CD8-positive, alpha-beta memory T cell (primary cell): ENCODE results near the gene FHDC1. TPM values are rescaled to one million over a fixed set of nuclear protein-coding genes. Genes with fewer than 3 reads are reported as not detected.

ENCODE experiments used
- CTCF ChIA-PET: fragments of 350-600 bp; sonication (Branson Sonifier 250); formaldehyde crosslinking; loops from one replicate; lab custom pipeline; 2021; ENCODE audit warnings: antibody characterized with exemption; lab: Charles Lee
- POLR2A ChIA-PET: fragments of 350-600 bp; sonication (Branson Sonifier 250); formaldehyde crosslinking; loops from one replicate; lab custom pipeline; 2021; ENCODE audit warnings: antibody characterized with exemption; lab: Charles Lee
- DNase-seq, 5 donors: peaks; one replicate each; pipeline versions ENCODE4 v3.0.0 to v3.0.0-alpha.2; 2020 to 2022; ENCODE audit warnings: mixed read lengths in 1 of 5
- H3K27ac ChIP-seq: one replicate; pipeline ENCODE4 v1.7.0; 2013; ENCODE audit warnings: low read depth, mild to moderate bottlenecking, low read length, moderate library complexity
- H3K27me3 ChIP-seq: 2 replicates; pipeline ENCODE4 v1.7.0; 2013; ENCODE audit warnings: low read length, mild to moderate bottlenecking; ENCODE audit not compliant: insufficient read depth, poor library complexity, severe bottlenecking
- H3K36me3 ChIP-seq: 2 replicates; pipeline ENCODE4 v1.7.0; 2013; ENCODE audit warnings: mild to moderate bottlenecking, low read length, moderate library complexity; ENCODE audit not compliant: insufficient read depth
- H3K4me1 ChIP-seq: 2 replicates; pipeline ENCODE4 v1.7.0; 2013; ENCODE audit warnings: mild to moderate bottlenecking, low read length, moderate library complexity; ENCODE audit not compliant: insufficient read depth
- H3K4me3 ChIP-seq: 2 replicates; pipeline ENCODE4 v1.7.0; 2013; ENCODE audit warnings: mild to moderate bottlenecking, low read length
- H3K9me3 ChIP-seq: 2 replicates; pipeline ENCODE4 v1.7.0; 2013; ENCODE audit warnings: mild to moderate bottlenecking, low read length
- H3K27ac Mint-ChIP-seq, 8 donors: one replicate each; pipeline ENCODE4 v1.8.0; 2020 to 2021; ENCODE audit warnings: mixed read lengths in 8 of 8, mild to moderate bottlenecking in 6 of 8, inconsistent platforms in 3 of 8, moderate library complexity in 3 of 8
- H3K27me3 Mint-ChIP-seq, 2 donors: one replicate each; pipeline ENCODE4 v1.8.0; 2020 to 2021; ENCODE audit warnings: mixed read lengths in 2 of 2, mild to moderate bottlenecking in 1 of 2, moderate library complexity in 1 of 2
- H3K36me3 Mint-ChIP-seq, 3 donors: one replicate each; pipeline ENCODE4 v1.8.0; 2020 to 2021; ENCODE audit warnings: mixed read lengths in 3 of 3, inconsistent platforms in 1 of 3, mild to moderate bottlenecking in 1 of 3
- H3K4me1 Mint-ChIP-seq, 3 donors: one replicate each; pipeline ENCODE4 v1.8.0; 2020 to 2021; ENCODE audit warnings: mixed read lengths in 3 of 3, inconsistent platforms in 1 of 3, mild to moderate bottlenecking in 1 of 3
- H3K4me3 Mint-ChIP-seq, 7 donors: one replicate each; pipeline ENCODE4 v1.8.0; 2020 to 2021; ENCODE audit warnings: mixed read lengths in 7 of 7, mild to moderate bottlenecking in 6 of 7, moderate library complexity in 4 of 7, inconsistent platforms in 2 of 7
- H3K9me3 Mint-ChIP-seq, 5 donors: one replicate each; pipeline ENCODE4 v1.8.0; 2020 to 2022; ENCODE audit warnings: mixed read lengths in 5 of 5, mild to moderate bottlenecking in 3 of 5, moderate library complexity in 2 of 5, inconsistent platforms in 1 of 5
- polyA plus RNA-seq: library from polyadenylated mRNA; unstranded; fragments of 300-500 nt; fragmentation: Illumina TruSeq; gene quantifications from one replicate; pipeline ENCODE4 v1.2.3, GENCODE V29; 2021
- total RNA-seq, 2 experiments: library from RNA; stranded (reverse); gene quantifications; one replicate each; pipeline ENCODE4 v1.2.3, GENCODE V29; 2021

The FHDC1 gene
- total and polyA plus RNA-seq, 3 experiments from 2014 or later = 0.04 TPM; not detected in 1

DNA sequence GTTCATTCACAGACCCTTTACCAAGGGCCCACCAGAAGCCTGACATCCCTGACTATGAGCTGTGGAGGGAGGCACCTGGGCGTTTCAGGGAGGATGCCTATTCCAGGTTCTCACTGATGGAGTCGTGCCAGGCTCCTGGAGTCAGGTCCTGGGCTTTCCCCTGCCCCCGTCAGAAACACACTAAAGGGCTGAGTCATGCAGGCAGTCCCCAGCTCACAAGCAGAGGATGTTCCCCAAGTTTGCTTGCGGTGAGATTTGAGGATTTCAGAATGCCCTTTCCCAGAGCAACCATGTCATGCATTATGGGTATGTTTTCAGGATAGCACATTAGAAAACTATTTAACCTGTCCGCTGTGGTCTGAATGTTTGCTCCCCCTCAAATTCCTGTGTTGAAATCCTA lies 45.2 kb downstream of the FHDC1 start:
- ChIA-PET POLR2A (no interaction called here), CTCF (interaction anchor here (1.3 kb wide), 1 partner anchor 14 kb away, joined by 3 read pairs; no protein-coding TSS in a partner anchor)
- no peaks in the 10 kb centered on the region for H3K9me3 ChIP-seq
- H3K27me3 ChIP-seq = no peaks in the 10 kb centered on the region
- Mint-ChIP-seq H3K27me3 (peaks cover 5 to 7% of the 10 kb centered on the region in 2 donors), H3K27ac (no peak overlapping the region), H3K4me3 (no peak overlapping the region), H3K4me1 (no peaks in the 10 kb centered on the region), H3K36me3 (no peaks in the 10 kb centered on the region), H3K9me3 (peaks cover 0 to 2% (median 0%) of the 10 kb centered on the region in 5 donors)
- no peak for DNase-seq
- no peaks in the 10 kb centered on the region for H3K4me1 ChIP-seq
- no peak overlapping the region for H3K27ac ChIP-seq
- H3K4me3 ChIP-seq = no peak overlapping the region
- H3K36me3 ChIP-seq = no peaks in the 10 kb centered on the region

DNA sequence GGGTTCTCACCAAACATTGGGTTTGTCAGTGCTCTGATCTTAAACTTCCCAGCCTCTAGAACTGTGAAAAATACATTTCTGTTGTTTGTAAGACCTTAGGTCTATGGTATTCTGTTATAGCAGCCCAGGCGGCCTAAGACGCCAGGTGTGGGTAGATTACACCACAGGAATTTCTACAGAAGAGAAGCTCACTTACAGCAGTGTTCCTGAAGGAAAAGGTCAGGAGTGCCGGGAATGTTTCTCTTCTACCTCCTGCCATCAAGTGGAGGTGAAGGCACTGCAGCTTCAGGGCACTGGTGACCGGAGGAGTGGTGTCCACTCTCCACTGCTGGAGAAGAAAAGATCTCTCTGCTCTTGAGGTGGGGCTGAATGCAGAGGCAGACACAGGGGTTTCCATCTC lies 45.7 kb downstream of the FHDC1 start:
- H3K4me1 Mint-ChIP-seq = no peaks in the 10 kb centered on the region
- H3K36me3 Mint-ChIP-seq = no peaks in the 10 kb centered on the region
- H3K27ac Mint-ChIP-seq = no peak overlapping the region
- peaks cover 0 to 2% (median 0%) of the 10 kb centered on the region in 5 donors for H3K9me3 Mint-ChIP-seq
- DNase-seq = no peak
- no peak overlapping the region for H3K4me3 Mint-ChIP-seq
- peaks cover 6 to 7% of the 10 kb centered on the region in 2 donors for H3K27me3 Mint-ChIP-seq
- Histone ChIP-seq H3K4me1 (no peaks in the 10 kb centered on the region), H3K27ac (no peak overlapping the region), H3K27me3 (no peaks in the 10 kb centered on the region), H3K4me3 (no peak overlapping the region), H3K9me3 (no peaks in the 10 kb centered on the region), H3K36me3 (no peaks in the 10 kb centered on the region)
- CTCF ChIA-PET = no interaction called here
- POLR2A ChIA-PET = no interaction called here

DNA sequence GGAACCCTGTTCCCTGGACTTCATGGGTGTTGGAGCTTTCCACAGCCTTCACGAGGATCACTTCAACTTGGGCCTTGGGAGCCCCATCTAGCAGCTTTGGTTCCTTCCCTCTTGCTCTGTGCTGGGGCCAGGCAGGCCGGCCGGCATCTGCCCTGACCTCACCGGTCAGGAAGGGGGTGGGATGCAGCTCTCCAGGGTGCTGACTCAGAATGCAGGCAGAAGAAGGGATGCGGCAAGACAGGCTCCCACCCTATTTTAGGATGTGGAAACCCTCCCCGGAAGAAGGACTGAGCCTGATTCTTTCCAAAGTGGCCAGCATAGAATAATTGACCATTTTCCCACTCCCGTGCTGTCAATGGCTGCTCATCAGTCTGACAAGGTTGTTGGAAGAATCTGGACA lies 47.1 kb downstream of the FHDC1 start:
- H3K27ac Mint-ChIP-seq = no peak overlapping the region
- DNase-seq = no peak
- Histone ChIP-seq H3K9me3 (no peaks in the 10 kb centered on the region), H3K4me3 (no peak overlapping the region), H3K36me3 (no peaks in the 10 kb centered on the region), H3K4me1 (no peaks in the 10 kb centered on the region), H3K27me3 (no peaks in the 10 kb centered on the region), H3K27ac (no peak overlapping the region)
- no peaks in the 10 kb centered on the region for H3K36me3 Mint-ChIP-seq
- no peak overlapping the region for H3K4me3 Mint-ChIP-seq
- peaks cover 7 to 8% of the 10 kb centered on the region in 2 donors for H3K27me3 Mint-ChIP-seq
- ChIA-PET CTCF (interaction anchor here (0.9 to 1.1 kb wide), 2 partner anchors 11 to 143 kb away, joined by 3 read pairs; no protein-coding TSS in a partner anchor), POLR2A (no interaction called here)
- peaks cover 0 to 2% (median 0%) of the 10 kb centered on the region in 5 donors for H3K9me3 Mint-ChIP-seq
- no peaks in the 10 kb centered on the region for H3K4me1 Mint-ChIP-seq

DNA sequence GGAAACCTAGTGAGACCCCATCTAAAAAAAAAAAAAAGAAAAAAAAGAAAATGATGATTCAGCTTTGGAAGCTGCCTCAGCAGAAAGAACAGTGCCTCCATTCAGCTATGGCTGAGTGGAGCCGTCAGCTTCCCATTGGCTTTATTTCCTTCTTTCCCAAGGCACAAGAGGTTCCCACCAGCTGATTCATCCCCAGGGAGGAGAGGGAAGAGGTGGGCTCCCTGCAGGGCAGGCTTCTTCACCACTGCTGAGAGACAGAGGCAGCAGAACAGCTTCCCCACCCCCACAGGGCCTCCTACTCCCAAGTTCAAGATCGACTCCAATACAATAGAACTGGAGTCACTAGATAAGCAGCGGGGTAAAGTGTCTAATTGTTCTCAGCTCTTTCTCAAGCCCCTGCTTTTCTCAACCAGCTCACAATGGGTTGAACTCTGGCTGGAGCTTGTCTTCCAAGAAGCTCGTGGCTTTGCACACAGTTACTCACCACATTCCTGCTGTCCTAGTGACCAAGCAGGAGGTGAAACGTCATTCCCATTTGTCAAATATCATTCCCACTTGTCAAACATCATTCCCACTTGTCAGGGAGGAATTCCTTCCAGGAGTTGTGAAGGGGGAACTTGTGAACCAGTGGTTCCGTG lies 47.8 kb downstream of the FHDC1 start:
- peaks cover 7 to 8% of the 10 kb centered on the region in 2 donors for H3K27me3 Mint-ChIP-seq
- H3K4me3 ChIP-seq = no peak overlapping the region
- ChIA-PET POLR2A (no interaction called here), CTCF (interaction anchor here (0.6 kb wide), 1 partner anchor 12 kb away, joined by 3 read pairs; no protein-coding TSS in a partner anchor)
- H3K36me3 Mint-ChIP-seq = no peaks in the 10 kb centered on the region
- peaks cover 0 to 2% (median 0%) of the 10 kb centered on the region in 5 donors for H3K9me3 Mint-ChIP-seq
- no peak for DNase-seq
- H3K9me3 ChIP-seq = no peaks in the 10 kb centered on the region
- H3K4me1 Mint-ChIP-seq = no peaks in the 10 kb centered on the region
- H3K4me3 Mint-ChIP-seq = no peak overlapping the region
- H3K27me3 ChIP-seq = no peaks in the 10 kb centered on the region
- H3K36me3 ChIP-seq = no peaks in the 10 kb centered on the region
- no peak overlapping the region for H3K27ac Mint-ChIP-seq
- H3K27ac ChIP-seq = no peak overlapping the region
- no peaks in the 10 kb centered on the region for H3K4me1 ChIP-seq

DNA sequence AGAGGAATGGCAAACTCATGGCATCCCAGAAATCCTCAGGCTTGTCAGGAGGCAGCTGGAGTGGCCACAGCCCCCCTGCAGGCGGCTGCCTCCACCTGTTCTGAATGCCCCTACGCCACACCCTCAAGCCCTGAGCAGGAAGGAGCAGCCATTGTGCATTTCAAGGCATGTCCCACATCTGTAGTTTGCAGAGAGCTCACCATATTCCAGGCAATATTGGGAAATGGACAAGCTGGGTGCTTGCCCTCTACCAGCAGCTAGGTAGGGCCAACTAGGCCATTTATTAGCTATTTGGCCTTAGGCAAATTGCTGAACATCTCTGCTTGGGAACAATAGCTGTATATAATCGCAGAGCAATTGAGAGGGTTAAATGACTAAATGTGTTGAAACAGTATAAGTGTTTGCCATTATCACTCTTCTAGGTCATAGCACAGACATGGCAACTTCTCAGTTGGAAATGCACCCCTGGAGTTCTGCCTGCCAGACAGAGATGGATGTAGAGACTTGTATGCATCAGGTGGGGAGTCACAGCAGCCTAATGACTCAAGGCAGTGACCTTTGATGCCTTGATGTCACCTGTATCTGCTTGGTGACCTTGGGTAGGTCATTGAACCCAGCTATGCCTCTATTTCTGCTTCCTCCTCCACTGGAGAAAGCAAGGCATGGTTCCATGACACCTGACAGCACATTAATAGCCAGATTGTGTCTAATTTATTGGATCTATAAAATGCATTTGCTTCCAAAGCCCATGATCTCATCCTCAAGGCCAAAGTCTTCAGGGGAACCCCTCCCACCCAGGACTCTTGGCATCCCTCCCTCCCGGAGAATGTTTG lies 52.8 kb downstream of the FHDC1 start:
- Mint-ChIP-seq H3K27me3 (peaks cover 0 to 7% of the 10 kb centered on the region in 2 donors), H3K4me3 (no peak overlapping the region), H3K9me3 (no peaks in the 10 kb centered on the region), H3K36me3 (no peaks in the 10 kb centered on the region), H3K27ac (no peak overlapping the region), H3K4me1 (no peaks in the 10 kb centered on the region)
- ChIA-PET POLR2A (no interaction called here), CTCF (interaction anchor here (1.2 kb wide), 1 partner anchor 11 kb away, joined by 3 read pairs; no protein-coding TSS in a partner anchor)
- no peak overlapping the region for H3K27ac ChIP-seq
- no peak for DNase-seq
- no peaks in the 10 kb centered on the region for H3K27me3 ChIP-seq
- H3K9me3 ChIP-seq = no peaks in the 10 kb centered on the region
- no peaks in the 10 kb centered on the region for H3K4me1 ChIP-seq
- H3K4me3 ChIP-seq = no peak overlapping the region
- H3K36me3 ChIP-seq = no peaks in the 10 kb centered on the region

DNA sequence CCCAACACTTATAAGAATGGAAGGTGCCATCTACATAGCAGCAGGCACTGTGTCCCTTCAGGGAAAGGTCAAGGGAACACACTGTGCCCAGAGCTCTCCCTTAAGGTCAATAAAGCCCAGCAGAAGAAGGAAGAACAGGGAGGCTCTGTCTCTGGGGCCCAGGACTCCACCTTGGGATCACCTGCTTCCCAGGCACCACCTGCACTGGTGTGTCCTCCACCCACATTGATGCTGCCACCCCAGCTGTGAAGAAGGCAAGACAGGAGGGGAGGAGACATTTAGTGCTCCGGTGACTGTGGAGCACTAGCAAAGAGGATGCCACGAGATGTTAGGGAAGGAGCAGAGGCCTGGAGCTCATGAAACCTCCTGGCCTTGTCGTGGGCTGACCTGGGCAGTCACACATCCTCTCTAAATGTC lies 53.4 kb downstream of the FHDC1 start:
- no peak overlapping the region for H3K4me3 Mint-ChIP-seq
- POLR2A ChIA-PET = no interaction called here
- H3K27me3 ChIP-seq = no peaks in the 10 kb centered on the region
- CTCF ChIA-PET = interaction anchor here (1.2 kb wide), 1 partner anchor 11 kb away, joined by 3 read pairs; no protein-coding TSS in a partner anchor
- no peaks in the 10 kb centered on the region for H3K36me3 ChIP-seq
- no peaks in the 10 kb centered on the region for H3K9me3 ChIP-seq
- H3K4me3 ChIP-seq = no peak overlapping the region
- H3K4me1 Mint-ChIP-seq = no peaks in the 10 kb centered on the region
- H3K9me3 Mint-ChIP-seq = no peaks in the 10 kb centered on the region
- H3K27ac Mint-ChIP-seq = no peak overlapping the region
- no peaks in the 10 kb centered on the region for H3K36me3 Mint-ChIP-seq
- no peaks in the 10 kb centered on the region for H3K4me1 ChIP-seq
- no peak for DNase-seq
- H3K27ac ChIP-seq = no peak overlapping the region
- peaks cover 0 to 7% of the 10 kb centered on the region in 2 donors for H3K27me3 Mint-ChIP-seq

DNA sequence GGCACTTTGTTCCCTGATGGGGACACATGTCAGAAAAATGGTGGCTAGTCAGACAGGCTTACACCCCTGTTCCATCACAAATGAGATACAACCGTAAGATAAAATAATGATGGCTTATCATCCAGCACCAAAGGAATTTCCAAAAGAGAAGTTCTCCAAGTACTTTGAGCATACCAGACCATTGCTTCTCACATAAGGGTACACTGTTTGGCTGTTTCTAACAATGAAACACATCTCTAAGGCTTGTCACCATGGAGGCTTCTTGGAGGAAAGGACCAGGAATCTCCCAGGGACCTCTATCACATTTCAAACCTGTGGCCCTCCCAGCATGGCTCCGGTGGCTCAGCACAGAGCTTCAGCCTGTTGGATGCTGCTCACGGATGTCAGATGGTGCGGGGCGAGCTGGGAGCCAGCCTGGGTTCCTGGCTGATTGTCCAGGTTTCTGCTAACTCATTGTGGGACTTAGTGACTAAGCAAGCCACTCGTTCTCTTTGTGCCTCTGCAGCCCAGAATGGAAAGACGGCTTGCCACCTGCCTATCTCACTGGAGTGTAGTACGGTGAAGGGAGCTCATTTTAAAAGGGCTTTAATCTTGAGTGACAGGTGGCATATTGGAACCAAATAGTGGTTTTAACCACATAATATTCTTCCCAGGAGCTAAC lies 54.5 kb downstream of the FHDC1 start:
- no peak overlapping the region for H3K27ac Mint-ChIP-seq
- peaks cover 8 to 10% of the 10 kb centered on the region in 2 donors for H3K27me3 Mint-ChIP-seq
- H3K27ac ChIP-seq = no peak overlapping the region
- H3K9me3 Mint-ChIP-seq = no peaks in the 10 kb centered on the region
- no peak overlapping the region for H3K4me3 Mint-ChIP-seq
- H3K36me3 Mint-ChIP-seq = no peaks in the 10 kb centered on the region
- H3K4me1 Mint-ChIP-seq = no peaks in the 10 kb centered on the region
- no peaks in the 10 kb centered on the region for H3K36me3 ChIP-seq
- DNase-seq = no peak
- ChIA-PET POLR2A (no interaction called here), CTCF (no interaction called here)
- H3K4me1 ChIP-seq = no peaks in the 10 kb centered on the region
- no peak overlapping the region for H3K4me3 ChIP-seq
- H3K27me3 ChIP-seq = no peaks in the 10 kb centered on the region
- H3K9me3 ChIP-seq = no peaks in the 10 kb centered on the region

DNA sequence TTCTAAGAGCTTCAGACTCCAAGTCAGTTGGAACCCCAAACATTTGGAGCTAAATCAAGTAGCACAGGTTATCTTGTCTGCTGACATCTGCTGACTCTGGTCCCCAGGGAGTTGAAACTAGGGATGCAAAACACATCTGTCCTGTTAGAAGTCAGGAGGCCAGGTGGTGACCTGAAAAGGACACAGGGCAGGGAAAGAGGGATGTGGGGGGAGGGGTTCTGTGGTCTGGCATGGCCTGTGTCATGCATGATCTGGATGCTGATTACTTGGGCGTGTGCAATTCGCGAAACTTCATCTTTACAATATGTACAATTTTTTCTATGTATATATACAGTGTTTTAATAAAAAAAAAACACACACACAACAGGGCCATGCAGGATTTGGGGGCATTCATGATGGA lies 55.3 kb downstream of the FHDC1 start:
- CTCF ChIA-PET = no interaction called here
- Histone ChIP-seq H3K27ac (no peak overlapping the region), H3K27me3 (no peaks in the 10 kb centered on the region), H3K4me1 (no peaks in the 10 kb centered on the region), H3K9me3 (no peaks in the 10 kb centered on the region), H3K36me3 (no peaks in the 10 kb centered on the region), H3K4me3 (no peak overlapping the region)
- POLR2A ChIA-PET = no interaction called here
- H3K9me3 Mint-ChIP-seq = no peaks in the 10 kb centered on the region
- peak overlapping the region in 1 of 8 donors; percentile 1 for H3K27ac Mint-ChIP-seq
- H3K4me1 Mint-ChIP-seq = no peaks in the 10 kb centered on the region
- H3K36me3 Mint-ChIP-seq = no peaks in the 10 kb centered on the region
- no peak overlapping the region for H3K4me3 Mint-ChIP-seq
- no peak for DNase-seq
- H3K27me3 Mint-ChIP-seq = peaks cover 10 to 13% of the 10 kb centered on the region in 2 donors
